ENCODE results near the gene ELK1.
"Not testable (repeated sequence)": the region's sequence is repeated elsewhere in the genome, so short reads cannot be mapped to it uniquely, and the experiment has no call there.

The ELK1 gene, protein sequence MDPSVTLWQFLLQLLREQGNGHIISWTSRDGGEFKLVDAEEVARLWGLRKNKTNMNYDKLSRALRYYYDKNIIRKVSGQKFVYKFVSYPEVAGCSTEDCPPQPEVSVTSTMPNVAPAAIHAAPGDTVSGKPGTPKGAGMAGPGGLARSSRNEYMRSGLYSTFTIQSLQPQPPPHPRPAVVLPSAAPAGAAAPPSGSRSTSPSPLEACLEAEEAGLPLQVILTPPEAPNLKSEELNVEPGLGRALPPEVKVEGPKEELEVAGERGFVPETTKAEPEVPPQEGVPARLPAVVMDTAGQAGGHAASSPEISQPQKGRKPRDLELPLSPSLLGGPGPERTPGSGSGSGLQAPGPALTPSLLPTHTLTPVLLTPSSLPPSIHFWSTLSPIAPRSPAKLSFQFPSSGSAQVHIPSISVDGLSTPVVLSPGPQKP

DNA sequence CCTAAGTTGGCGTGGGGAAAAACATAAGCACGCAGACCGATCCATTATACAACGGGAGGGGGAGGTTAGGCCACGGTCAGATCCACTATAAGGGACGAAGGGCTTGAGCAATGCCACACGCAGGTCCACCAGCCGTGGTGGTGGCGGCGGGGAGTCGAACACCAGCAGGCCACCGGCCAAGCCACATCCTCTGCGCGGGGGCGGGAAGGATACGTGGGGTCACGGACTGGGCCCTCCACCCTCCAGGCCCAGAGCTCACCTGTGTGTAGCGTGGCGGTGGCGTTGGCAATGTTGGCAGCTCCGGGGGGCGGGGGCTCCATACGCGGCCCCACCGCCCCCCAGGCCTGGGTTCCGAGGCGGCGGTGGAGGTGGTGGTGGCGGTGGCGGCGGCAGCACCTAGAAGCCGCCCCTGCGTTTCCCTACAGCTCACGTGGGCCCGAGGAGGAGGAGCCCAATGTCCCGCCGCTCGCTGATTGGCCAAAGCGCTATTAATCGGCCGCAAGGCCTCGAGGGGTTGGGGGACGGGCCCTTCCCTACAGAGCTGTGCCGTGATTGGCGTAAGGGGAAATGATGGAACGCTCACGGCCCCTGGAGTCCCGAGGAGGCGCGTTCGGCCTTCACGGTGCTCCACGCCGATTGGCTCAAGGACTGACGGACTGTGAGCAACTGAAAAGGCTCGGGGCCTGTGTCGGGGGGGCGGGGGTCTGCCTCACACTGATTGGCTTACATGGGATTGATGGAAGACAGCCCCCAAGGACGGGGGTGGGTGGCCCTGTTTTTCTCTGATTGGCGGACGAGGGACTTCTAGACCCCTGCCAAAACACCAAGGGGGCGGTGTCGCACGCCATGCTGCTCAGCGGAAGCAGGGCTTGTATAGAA, at the start of gene ELK1:
ELK1 (minus strand) TSS at position 400 of the 879 bp plus-strand sequence. CDS start 9,122 bp downstream, outside the sequence.
- DNase-seq = peak; percentile 51

GRCh38 chrX:47697181-47697580, 46.8 kb upstream of the ELK1 start:
- DNase-seq = no peak

DNA sequence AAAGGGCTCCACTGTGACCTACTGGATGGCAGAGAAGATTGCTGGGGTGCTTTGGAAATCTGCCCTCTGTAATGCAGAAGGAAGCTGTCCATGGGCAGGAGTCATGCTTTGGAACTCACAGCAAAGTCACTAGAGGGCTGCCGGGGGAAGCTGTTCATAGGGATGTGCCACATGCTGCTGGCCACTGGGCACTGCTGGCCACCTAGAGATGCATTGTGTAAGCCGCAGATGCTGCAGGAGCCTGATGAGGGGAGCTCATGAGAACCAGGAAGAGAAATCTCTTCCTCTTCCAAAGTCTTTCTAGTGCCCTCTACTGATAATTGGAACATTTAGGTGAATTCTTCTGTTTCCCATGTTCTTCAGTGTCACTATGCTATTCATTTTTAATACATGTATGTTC, 39.8 kb upstream of the ELK1 start:
- DNase-seq = no peak

DNA sequence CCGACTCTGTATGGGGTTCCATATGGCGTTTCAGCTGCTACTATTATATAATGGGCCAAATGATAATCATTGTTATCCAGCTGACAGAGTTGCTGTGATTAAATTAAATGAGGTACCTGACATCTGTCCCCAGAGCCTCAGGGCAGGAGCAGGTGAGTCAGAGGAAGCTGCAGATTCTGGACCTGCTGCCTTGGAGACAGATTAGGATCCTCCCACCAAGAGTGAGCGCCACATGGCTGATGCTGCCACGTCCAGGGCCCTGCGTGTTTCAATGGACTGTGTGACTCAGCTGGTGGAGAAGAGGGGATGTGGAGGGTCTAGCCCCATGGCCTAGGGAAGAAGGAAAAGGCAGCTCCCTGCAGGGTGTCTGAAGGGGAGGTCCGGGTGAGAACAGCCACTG, 36.9 kb upstream of the ELK1 start:
- DNase-seq = no peak

- no peak for DNase-seq
These were observed 33.5 kb upstream of the ELK1 start for GRCh38 chrX:47683829-47684205.

GRCh38 chrX:47683184-47683828, 32.9 kb upstream of the ELK1 start:
- DNase-seq = no peak

DNA sequence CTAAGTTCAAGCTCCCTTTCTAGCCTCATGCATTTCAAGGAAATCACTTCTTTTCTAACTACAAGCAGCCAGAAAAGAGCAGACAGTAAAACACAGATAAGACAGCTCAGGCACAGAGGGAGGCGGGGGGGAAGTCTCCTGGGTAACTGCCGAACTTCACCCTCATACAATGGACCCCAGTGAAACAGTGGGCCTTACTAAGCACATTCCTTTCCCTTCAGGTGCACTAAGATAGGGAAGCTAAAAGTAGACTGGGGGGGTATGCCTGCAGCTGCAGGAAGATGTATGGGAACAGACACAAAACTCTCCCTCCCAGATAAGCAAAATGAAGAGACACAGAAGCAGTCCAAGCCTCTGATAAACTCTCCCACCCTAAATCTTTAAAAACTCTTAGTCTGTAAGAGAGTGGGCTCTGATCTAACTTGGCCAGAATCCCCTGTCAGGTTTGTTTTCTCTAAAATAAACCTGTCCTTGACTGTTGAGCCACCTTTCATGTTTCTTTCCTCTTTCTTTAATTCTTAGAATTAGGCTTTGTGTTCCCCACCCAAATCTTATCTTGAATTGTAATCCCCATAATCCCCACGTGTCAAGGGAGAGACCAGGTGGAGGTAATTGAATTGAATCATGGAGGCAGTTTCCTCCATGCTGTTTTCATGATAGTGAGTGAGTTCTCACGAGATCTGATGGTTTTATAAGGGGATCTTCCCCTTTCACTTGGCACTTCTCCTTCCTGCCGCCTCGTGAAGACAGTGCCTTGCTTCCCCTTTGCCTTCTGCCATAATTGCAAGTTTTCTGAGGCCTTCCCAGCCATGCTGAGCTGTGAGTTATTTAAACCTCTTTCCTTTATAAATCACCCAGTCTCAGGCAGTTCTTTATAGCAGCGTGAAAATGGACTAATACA, 25.8 kb upstream of the ELK1 start:
- DNase-seq = peak; percentile 21

DNA sequence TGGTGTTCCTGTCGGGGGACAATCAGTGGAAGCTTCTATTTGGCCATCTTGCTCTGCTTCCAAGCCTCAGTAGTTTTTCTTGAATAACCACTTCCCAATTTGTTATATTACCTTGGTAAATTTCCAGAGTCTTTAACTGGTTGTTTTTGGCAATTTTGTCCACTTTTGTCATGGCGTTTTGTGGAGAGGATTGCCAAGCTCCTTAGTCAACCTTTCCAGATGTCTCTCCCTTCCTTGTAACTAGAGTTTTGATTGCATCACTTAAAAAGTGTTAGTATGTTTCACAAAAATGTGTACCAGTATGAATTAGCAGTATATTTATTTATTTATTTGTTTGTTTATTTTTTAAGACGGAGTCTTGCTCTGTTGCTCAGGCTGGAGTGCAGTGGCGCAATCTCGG, 24.4 kb upstream of the ELK1 start:
- no peak for DNase-seq

DNA sequence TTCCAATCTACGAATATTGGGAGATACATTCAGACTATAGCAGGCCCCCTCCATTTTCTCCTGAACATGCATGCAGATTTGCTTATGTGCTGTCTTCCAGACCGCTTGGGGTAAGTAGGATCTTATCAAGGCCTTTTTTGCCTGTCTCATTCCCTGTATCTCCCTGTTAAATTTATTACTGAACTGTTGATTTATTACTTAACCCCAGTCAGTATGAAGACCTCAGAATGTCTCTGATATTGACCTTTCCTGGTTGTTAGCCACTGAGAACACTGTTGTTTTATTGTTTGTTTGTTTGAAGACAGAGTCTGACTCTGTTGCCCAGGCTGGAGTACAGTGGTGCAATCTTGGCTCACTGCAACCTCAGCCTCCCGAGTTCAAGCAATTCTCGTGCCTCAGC, 15.4 kb upstream of the ELK1 start:
- DNase-seq = not testable (repeated sequence)

DNA sequence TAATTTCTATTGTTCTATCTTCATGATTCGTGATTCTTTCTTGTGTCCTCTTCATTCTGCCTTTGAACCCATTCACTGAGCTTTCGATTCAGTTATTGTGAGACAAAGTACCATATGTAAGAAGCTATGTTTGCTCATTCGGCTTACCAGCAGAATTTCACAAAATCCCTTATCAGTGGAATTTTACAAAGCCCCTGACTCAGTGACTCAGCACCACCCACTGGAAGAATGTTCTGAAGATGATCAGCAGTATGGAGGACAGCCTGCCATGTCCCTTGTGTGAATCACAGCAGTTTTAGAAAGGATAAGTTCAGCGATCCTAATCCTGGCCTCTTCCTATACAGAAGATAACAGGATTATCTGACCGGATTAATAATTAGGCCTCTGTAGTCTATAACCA, 14.4 kb upstream of the ELK1 start:
- DNase-seq = no peak

DNA sequence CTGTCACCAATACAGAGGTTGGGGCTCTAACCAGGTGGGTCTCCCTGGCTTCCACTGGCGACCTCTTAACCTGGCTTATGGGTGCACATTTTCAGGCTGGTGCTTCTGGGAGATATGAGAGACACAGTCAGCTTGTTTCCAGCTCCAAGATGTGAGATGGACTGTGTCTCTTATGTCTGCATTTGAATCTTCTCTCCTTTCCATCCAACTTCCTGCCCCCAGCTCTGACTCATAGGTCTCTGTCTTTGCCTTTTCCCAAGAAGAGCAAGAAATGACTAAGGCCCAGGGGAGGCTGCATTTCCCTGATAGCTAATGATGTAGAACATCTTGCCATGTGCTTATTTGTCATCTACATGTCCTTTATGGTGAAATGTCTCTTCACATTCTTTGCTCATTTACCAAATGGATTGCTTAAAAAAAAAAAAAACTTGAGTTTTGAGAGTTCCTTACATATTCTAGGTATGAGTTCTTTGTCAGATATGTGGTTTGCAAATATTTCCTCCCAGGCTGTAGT, 11.8 kb upstream of the ELK1 start:
- DNase-seq = no peak

GRCh38 chrX:47661539-47661938, 11.2 kb upstream of the ELK1 start:
- no peak for DNase-seq

DNA sequence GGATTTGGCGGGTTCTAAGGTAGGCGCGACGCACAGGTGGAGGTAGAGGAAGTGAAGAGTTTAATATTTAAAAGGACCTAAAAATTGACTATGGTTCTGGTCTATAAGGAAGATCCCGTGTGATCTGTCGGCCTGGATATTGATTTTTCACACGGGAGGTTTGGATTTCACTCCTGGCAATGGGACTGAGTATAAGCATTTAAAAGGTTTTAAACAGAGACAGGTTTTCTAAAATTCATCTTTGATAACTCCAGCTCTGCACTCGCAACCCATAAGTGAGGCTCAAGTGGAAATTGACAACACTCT, 9.0 kb upstream of the ELK1 start:
- DNase-seq = no peak

- peak; percentile 81 for DNase-seq
These were observed 8.5 kb upstream of the ELK1 start, which contains the start of gene UXT for GRCh38 chrX:47658684-47659420. TSS of gene UXT (minus strand) at chrX:47659180. CDS start at chrX:47658927, 253 bp downstream.

GRCh38 chrX:47658301-47658683, 7.9 kb upstream of the ELK1 start:
- no peak for DNase-seq

DNA sequence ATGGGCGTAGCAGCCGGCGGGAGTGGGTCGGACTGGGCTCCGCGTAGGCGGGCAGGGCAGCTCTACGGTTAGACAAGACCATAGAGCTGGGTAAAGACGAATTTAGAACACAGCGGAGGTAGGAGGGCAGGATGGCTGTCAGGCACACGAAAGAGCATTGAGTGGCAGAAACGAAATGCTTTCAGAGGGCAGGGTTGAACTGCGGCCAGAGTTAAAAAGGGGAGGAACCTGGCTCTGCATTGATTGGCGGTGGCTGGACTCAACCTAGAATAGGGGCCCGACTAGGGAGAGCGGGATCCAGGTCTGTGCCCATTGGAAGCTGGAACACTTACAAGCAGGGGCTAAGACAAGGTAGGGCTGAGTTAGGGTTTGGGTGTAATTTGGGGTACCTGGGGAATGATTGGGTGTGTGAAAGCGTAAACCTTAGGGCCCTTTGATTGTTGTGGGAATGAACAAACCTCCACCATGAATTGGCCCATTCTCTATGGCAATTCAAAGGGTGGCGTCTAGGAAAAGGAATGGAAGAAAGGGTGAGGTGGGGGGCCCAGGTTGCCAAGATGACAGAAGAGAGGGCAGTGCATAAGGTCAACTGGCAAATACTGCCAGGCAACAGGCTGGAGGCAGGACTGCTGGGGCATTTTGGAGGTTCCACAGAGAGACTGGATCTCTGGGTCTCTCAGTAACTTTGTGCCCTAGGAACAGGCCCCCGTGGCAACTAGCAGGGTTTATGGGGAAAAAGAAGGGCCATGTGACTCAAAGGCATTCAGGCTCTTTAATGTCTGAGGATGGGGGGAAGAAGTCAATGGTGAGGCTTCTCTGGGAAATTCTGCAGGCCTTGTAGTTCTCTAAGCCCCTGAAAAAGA, 911 bp upstream of the ELK1 start:
- no peak for DNase-seq

DNA sequence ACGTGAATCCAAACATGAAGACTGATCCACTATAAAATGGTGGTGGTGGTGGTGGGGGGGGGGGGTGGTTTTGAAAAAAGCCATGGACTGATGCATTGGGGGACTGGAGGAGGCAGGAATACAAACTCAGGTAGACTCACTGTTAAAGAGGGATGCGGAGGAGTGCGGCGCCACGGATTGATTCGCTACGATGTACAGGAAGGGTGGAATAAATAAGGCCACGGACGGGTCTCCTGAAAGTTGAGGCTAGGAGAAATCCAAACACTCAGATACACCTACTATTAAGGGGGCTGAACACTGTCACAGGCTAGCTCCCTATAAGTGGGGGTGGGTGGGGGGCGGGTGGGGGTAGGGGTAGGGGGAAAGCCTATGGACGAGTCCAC, 591 bp downstream of the ELK1 start:
- no peak for DNase-seq

DNA sequence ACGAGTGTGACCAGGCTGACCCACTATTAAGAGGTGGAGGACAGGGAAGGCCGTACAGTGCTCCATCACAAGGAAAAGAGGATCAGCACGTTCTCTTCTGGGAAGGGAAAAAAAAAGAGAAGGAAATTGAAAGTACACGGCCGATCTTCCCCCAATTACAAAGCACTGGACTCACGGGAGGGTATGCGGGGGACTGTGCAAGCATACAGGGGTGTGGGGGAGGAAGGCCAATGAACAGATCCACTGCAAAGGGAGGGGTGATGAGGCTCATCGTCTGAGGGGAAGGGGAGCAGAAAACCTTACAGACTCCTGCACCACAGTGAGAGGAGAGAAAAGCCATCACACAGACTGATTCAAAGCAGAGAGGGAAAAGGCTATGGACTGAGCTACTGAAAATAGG, 1.1 kb downstream of the ELK1 start:
- no peak for DNase-seq

DNA sequence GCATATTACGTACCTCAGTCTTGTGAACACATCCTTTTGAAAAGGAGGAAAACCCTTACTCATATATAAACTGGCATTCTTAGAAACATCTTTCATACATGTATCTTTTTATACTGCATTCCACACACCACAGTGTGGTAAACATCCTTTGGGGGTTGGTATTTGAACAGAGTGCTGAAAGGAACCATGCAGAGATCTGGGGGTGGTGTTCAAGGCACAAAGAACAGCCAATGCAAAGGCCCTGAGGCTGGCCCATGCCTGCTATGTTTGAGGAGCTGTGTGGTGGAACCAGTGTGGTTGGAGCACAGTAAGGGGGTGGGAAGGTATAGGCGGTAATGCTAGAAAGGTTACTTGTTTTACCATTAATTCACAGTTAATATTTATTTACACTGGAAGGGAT, 2.0 kb downstream of the ELK1 start:
- no peak for DNase-seq

DNA sequence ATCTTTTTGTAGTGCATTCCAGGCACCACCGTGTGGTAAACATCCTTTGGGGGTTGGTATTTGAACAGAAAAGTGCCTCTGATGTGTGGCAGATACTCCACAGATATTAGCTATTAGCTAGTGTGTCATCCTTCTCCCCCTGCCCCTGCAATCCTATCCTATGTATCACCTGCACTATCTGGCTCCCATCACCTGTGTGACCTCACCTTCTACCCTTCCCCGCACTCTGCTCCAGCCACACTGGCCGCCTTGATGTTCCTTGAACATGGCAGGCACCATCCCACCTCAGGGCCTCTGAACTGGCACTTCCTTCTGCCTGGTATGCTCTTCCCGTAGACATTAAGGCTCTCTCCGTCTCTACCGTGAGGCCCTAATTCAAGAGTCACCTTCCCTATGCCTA, 3.7 kb downstream of the ELK1 start:
- DNase-seq = no peak

DNA sequence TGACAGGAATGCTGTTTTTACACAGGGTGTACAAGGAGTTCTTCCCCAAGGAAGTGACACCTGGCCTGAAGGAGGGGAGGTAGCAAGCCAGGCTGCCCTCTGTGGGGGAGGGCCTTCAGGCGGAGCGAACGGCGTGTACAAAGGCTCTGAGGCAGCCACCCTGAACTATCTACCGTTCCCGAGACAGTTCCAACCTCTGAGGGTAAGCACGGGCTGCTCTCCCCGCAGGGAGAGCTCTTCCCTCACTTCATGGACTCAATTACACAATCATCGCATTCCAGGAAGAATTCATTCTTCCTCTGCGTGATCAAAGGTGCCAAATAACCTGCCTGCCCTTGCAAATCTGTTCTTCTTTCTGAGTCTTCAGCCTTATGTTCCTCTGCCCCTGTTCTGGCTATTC, 4.8 kb downstream of the ELK1 start:
- no peak for DNase-seq

All from GF-D8 (cell line).